Common myeloid progenitor, CD34-positive (primary cell): ENCODE data around the gene PDE2A.

Experiments
- CTCF ChIA-PET: fragments of 350-600 bp; sonication (Branson Sonifier 250); formaldehyde crosslinking; loops from one replicate; lab custom pipeline; 2021; ENCODE audit warnings: antibody characterized with exemption; lab: Charles Lee
- POLR2A ChIA-PET: fragments of 350-600 bp; sonication (Branson Sonifier 250); formaldehyde crosslinking; loops from one replicate; lab custom pipeline; 2021; ENCODE audit warnings: antibody characterized with exemption; lab: Charles Lee
- DNase-seq, 3 donors: peaks; one replicate each; pipeline versions ENCODE4 v3.0.0 to v3.0.0-alpha.2; 2013
- H3K27ac ChIP-seq, 2 experiments: 1 replicate in 1 of 2; 2 replicates in 1 of 2; pipeline ENCODE4 v1.7.0; 2013; ENCODE audit warnings: inconsistent platforms in 2 of 2, low read length in 2 of 2, mild to moderate bottlenecking in 2 of 2, low read depth in 1 of 2, moderate library complexity in 1 of 2; ENCODE audit not compliant: severe bottlenecking in 2 of 2, insufficient read depth in 1 of 2, poor library complexity in 1 of 2
- H3K27me3 ChIP-seq, 5 experiments: replicated peaks in 2 of 5; 1 replicate in 3 of 5; 2 replicates in 2 of 5; pipeline versions ENCODE4 v1.6.1 to v1.7.0; 2013; ENCODE audit warnings: low read length in 4 of 5, mild to moderate bottlenecking in 2 of 5, moderate library complexity in 2 of 5, inconsistent platforms in 1 of 5; ENCODE audit not compliant: insufficient read depth in 5 of 5, control insufficient read depth in 4 of 5
- H3K36me3 ChIP-seq, 4 experiments: 1 replicate in 2 of 4; 2 replicates in 2 of 4; pipeline versions ENCODE4 v1.6.1 to v1.7.0; 2013; ENCODE audit warnings: low read length in 3 of 4, control low read depth in 1 of 4, mild to moderate bottlenecking in 1 of 4; ENCODE audit not compliant: control insufficient read depth in 4 of 4, insufficient read depth in 4 of 4
- H3K4me1 ChIP-seq, 4 experiments: 1 replicate in 3 of 4; 2 replicates in 1 of 4; pipeline versions ENCODE4 v1.6.1 to v1.7.1; 2013; ENCODE audit warnings: low read length in 3 of 4, mild to moderate bottlenecking in 3 of 4, control low read depth in 1 of 4, inconsistent platforms in 1 of 4, moderate library complexity in 1 of 4; ENCODE audit not compliant: control insufficient read depth in 4 of 4, insufficient read depth in 4 of 4; ENCODE audit errors: control extremely low read depth in 1 of 4
- H3K4me3 ChIP-seq, 7 experiments: 1 replicate in 4 of 7; 2 replicates in 3 of 7; pipeline versions ENCODE4 v1.5.1 to v1.7.0; 2013; ENCODE audit warnings: mild to moderate bottlenecking in 7 of 7, low read length in 6 of 7, moderate library complexity in 6 of 7, inconsistent platforms in 2 of 7, low read depth in 2 of 7, control low read depth in 1 of 7; ENCODE audit not compliant: insufficient read depth in 4 of 7, control insufficient read depth in 1 of 7; ENCODE audit errors: extremely low read depth in 1 of 7
- H3K9me3 ChIP-seq, 5 experiments: 1 replicate in 4 of 5; 2 replicates in 1 of 5; pipeline versions ENCODE4 v1.6.1 to v1.7.1; 2013; ENCODE audit warnings: low read length in 4 of 5, mild to moderate bottlenecking in 2 of 5, inconsistent platforms in 1 of 5, low read depth in 1 of 5, moderate library complexity in 1 of 5; ENCODE audit not compliant: control insufficient read depth in 4 of 5, insufficient read depth in 2 of 5; ENCODE audit errors: control extremely low read depth in 1 of 5
- WGBS: methylation state at CpG from one replicate; pipeline ENCODE4 v1.1.5; 2013; ENCODE audit not compliant: insufficient coverage; 5-methylcytosine and 5-hydroxymethylcytosine counted together

Gene PDE2A

DNA sequence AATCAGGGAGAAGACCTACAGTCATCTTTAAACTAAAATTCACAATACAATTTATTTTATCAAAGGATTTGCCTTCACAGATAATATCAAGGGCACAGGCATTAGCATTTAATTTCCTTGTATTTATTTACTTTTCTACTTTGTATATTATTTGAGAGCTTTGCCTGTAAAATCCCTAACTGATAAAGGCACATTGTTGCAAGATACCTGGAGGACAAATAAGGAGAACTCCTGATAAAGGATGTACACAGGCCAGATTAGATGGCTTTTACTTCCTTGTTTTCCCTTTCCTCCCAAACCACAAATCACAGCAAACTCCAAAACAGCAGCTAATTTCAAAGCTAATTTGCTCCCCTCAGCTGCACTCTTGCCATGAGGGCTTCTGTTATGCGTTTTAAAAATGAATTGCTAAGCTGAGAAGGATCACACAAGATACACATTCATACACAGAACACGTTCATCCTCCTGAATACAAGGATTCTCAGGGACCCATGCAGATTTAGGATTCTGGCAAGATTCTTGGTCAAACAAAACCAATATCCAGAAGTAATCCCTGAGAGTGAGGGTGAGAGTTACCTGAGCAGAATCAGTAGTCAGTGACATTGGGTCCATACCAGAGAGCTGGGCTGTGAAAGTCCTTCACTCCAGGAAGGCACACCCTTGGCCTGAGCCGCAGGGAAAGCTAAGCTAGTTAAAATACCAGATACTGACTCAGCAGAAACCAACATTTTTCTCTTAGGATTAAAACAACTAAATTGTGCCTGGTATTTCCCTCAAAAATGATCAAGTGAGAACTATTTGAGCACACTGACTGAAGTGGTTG lies 139.6 kb downstream of the PDE2A start:
- no peaks in the 10 kb centered on the region for H3K9me3 ChIP-seq
- no peak overlapping the region for H3K4me3 ChIP-seq
- peaks cover 0 to 4% (median 2%) of the 10 kb centered on the region in 5 experiments for H3K27me3 ChIP-seq
- CTCF ChIA-PET, result interaction anchor here (1.1 to 1.5 kb wide), 2 partner anchors 11 to 27 kb away, joined by 3 read pairs; no protein-coding TSS in a partner anchor
- H3K36me3 ChIP-seq, result no peaks in the 10 kb centered on the region
- WGBS, result 73% methylated on average over 3 of the region's 3 CpGs
- no peak overlapping the region for H3K27ac ChIP-seq
- DNase-seq, result no peak
- POLR2A ChIA-PET, result no interaction called here
- no peaks in the 10 kb centered on the region for H3K4me1 ChIP-seq

DNA sequence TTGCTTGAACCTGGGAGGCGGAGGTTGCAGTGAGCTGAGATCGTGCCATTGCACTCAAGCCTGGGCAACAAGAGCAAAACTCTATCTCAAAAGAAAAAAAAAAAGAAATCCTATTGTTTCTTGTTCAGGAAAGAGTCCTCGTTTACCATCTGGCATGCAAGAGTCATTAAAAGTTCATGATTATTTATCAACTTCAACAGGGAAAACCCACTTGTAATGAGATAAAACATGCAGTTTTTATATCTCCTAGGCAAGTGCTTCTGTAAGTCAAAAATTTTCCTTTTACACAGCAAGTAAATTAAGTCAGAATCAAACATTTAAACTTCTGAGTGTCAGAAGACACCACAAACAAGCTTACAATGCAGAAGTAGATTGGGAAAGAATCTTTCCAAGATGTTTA lies 145.2 kb downstream of the PDE2A start:
- Histone ChIP-seq H3K27ac (no peak overlapping the region), H3K27me3 (peaks cover 0 to 4% (median 0%) of the 10 kb centered on the region in 5 experiments), H3K36me3 (no peaks in the 10 kb centered on the region), H3K4me1 (no peaks in the 10 kb centered on the region), H3K9me3 (no peaks in the 10 kb centered on the region), H3K4me3 (no peak overlapping the region)
- ChIA-PET CTCF (no interaction called here), POLR2A (no interaction called here)
- DNase-seq, result no peak
- 100% methylated on average over 2 of the region's 3 CpGs for WGBS

DNA sequence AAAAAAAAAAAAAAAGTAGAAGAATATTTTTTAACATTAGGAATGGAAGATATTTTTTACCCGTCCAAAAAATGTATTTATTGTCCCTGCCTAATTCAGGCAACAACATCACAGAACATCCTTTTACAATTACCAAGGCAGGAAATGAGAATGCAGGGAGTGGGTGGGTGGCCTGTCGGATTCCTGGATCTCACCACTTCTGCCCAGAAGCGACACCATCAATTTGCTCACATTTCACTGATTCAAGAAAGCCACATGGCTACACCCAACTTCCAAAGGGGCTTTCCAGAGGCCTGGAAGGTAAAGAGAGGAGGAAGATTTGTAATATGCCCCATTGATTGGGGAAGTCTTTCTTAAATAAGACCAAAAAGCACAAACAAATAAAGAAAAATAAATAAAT lies 146.1 kb downstream of the PDE2A start:
- POLR2A ChIA-PET, result no interaction called here
- Histone ChIP-seq H3K4me3 (no peak overlapping the region), H3K27ac (no peak overlapping the region), H3K27me3 (peaks cover 0 to 4% (median 0%) of the 10 kb centered on the region in 5 experiments), H3K4me1 (no peaks in the 10 kb centered on the region), H3K9me3 (no peaks in the 10 kb centered on the region), H3K36me3 (no peaks in the 10 kb centered on the region)
- WGBS, result no CpG with 5 or more reads among the region's 3 CpGs
- CTCF ChIA-PET, result no interaction called here
- DNase-seq, result no peak
